Measurements from ENCODE around the gene CYP11A1.

CYP11A1 gene

DNA sequence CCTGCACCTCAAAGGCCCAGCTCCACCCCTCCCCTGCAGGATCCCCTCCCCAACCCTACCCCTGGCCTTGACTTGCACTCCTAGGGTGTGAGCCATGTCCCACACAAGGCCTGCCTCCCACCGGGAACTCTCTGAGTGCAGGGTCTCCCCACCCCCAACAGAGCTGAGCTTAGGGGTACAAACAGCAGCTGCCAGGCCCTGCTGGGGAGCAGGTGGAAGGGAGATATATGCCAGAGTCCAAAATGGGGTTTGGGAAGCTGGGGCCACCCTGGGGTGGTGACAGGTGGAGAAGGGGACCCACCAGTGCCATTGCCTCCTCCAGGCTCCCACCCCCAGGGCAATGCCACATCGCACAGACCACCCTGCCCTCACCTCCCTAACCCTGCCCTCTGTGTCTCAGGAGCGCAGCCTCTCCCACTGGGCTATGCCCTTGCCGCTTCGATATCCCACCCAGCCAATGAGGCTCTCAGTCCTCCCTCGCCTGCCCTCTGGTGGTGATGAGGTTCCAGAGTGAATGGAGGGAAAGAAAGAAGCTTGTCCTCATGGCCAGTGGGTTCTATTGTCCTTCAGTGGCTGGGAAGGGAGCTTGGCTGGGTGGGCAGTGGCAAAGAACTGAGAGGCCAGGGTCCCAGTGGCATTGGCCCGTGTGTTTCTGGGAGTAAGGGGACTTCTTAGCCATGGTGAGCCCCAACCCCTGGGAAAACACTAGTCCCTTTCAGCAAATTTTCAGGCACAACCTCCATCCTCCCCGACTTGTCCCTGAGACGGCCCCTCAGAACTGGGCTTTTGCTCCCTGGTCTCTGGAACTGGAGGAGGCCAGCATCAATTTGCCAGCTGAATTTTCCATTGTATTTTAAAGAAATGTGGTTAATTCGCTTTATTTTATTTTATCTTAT is 46.8 kb downstream of the CYP11A1 start:
- DNase-seq: peak; percentile 35

DNA sequence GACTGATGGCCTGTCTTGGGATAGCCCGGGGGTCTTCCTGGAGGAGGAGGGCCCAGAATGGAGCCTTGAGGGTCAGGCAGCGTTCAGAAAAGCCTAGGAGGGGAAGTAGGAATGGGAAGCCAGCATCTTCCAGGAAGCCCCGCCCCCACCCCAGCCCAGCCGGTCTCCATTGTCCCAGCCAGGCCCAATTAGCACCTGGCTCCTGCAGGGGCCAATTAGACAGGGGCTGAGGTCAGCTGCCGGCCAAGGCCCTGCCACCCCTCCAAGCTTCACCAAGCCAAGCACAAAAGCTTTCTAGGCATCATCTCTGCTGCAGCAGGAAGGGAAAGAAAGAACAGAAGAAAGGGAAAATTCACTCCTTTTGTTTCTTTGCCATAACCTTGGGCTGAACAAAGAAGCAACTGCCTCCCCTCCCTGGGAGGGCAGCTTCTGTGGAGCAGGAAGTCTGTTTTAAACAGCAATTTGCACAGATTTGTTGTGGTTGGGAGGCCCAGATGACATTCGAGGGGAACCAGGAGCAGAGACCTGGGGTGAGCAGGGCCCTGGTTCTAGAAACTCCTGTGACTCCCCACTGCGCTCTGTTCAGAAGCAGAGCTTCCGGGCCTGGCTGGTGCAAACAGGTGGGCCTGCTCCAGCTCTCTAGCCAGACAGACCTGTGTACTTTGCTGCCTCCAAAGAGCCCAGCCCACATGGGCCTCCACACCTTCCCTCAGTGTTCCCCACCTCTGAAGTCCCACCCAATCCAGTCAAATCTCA is 47.7 kb downstream of the CYP11A1 start:
- DNase-seq: no peak

DNA sequence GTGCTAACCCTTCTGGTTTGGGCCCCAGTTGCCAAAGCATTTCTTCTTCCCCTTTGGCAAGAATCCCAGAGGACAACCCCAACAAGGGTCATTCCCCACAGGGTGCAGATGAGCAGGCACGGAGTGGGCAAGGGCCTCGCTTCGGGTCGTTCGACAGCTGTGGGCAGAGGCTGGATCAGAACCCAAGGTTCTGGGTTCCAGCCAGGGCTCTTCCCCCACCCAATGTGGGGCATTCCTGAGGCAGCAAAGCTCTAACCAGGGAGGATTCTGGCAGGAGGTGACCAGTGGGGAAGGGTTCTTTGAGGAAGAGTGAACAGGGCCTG is 48.3 kb downstream of the CYP11A1 start:
- DNase-seq: no peak

DNA sequence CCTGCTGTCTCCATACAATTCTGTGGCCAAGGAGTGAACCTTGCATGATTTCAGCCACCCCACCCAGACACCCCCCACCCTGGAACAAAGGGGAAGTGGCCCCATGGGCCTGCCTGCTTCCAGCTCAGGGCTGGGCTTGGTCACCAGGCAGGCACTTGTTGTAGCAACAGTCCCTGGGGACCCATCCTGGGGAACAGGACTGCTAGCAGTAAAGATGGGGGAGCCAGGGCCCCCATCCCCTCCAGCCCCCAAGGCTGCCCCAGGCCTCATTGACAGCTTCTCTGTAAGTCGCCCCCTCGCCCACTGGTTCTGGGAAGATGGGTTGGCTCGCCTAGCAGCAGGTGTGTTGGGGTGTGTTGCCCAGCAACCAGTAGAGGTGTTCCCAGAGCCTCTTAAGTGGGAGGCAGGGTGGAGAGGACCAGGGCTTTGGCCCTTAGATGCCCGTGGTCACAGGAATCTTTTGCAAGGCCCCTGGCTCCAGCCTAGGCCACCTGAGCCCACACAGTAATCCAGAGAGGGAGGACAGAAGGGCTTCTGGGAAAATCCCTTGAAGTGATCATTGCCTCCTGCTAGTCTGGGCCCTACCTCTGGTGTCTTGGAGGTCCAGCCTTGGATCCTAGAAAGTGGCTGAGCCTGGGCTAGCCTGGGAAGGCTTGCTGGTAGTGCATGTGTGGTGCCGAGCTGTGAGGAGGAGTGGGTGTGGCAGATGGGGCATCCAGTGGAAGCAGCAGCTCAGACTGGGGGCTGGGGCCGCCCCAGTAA is 48.9 kb downstream of the CYP11A1 start:
- DNase-seq: no peak

DNA sequence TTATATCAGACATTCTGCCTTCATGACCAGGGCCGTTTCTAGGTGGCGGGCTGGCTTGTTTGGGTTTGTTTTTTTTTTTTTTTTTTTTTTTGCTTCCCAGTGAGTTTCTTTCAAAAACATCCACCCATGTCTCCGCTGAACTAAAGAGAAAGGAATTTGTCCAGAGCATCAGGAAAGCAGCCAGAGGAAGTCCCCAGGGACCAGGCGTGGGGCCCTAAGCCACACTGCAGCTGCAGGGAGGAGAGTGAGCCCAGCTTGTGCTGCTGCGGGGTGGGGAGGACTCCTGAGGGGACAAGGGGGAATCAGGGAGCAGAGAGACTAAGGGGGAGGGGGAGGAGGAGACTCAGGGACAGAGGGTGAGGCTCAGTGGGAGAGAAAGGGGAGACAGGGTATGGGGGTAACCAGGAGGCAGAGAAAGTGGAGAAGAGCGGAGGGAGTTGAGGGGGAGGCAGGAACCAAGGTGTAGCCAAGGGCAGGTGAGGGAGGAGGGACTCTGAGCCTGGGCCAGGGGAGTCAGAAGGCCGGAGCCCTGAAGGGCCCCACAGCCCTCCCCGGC is 49.5 kb downstream of the CYP11A1 start:
- DNase-seq: peak; percentile 35

DNA sequence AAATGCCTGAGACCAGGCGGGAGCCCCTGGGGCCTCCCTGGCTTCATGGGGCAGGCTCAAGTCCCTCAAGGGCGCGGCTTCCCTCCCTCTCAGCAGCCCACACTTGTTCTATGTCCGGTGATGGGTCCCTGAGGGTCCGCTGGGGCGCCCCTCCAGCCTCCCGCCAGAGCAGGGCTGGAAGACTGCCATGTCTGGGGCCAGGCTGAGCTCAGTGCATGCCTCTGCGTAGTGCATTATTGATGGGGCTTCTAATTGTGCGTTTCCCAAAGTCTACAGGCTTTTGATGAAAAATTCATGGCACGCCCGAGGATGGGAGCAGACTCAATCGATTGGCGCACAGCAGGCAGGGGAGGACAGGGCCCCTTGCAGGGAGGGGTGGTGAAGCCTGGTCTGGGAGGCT is 51.3 kb downstream of the CYP11A1 start:
- DNase-seq: no peak

DNA sequence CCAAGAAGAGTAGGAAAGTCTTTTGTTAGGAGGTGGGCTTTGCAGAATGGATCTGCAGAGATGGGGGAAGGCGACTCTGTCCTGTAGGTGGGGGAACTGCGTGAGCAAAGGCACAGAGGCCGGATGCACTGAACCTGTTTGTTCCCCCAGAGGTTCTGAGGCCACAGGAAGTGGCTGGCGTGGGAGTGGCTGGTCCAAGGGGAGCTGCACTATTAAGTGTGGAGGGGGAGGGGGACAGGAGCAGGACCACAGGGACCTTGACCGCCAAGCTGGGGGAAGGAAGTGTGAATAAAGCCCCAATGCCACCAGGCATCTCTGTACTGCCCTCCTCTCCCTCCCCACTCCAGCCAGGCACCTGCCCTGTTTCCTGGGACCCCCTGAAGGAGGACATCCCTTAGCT is 51.8 kb downstream of the CYP11A1 start:
- DNase-seq: no peak

DNA sequence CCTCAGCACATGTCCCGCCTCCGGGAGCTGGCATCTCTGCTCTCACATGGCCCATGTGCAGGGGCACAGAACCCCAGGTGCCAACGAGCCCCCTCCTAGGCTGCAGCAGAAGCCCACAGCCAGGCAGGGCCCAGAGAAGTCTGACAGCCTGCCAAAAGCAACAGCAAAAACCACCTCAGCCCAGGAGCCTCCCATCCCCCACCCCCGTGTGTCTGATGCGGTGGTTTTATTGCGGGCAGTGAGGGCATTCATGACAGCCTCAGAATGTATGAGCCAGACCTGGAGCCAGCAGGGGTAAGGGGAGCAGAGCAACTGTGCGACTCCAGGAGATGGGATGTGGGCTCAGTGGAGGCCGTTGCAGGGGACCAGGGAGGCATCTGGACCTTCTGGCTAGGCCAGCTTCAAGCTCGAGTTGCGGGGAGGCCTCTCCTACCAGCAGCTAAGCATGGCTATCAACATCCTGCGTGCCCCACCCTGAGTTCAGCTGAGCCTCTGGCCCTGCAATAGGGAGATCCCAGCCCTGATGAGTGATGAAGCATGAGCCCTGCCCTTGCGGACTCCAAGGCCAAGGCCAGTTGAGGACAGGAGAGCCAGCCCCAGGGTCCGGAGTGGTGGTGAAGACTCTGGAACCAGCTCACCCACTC is 52.5 kb downstream of the CYP11A1 start:
- no peak for DNase-seq

DNA sequence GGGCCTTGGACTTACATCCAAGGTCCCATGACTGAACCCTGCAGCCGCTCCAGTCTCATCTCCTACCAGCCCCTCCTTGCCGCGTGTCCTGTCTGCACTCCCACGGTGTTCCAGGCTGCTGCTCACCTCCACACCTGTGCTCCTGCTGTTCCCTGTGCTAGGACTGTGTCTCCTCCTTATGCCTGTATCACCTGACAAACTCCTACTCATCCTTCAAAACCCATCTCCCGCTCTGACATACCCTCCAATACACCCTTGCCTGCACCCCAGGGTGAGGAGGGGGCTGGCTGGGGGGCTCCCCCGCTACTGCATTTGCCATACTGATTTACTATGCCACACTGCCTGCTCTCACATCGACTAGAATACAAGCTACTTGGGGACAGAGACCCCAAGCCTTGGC is 53.6 kb downstream of the CYP11A1 start:
- DNase-seq: no peak

DNA sequence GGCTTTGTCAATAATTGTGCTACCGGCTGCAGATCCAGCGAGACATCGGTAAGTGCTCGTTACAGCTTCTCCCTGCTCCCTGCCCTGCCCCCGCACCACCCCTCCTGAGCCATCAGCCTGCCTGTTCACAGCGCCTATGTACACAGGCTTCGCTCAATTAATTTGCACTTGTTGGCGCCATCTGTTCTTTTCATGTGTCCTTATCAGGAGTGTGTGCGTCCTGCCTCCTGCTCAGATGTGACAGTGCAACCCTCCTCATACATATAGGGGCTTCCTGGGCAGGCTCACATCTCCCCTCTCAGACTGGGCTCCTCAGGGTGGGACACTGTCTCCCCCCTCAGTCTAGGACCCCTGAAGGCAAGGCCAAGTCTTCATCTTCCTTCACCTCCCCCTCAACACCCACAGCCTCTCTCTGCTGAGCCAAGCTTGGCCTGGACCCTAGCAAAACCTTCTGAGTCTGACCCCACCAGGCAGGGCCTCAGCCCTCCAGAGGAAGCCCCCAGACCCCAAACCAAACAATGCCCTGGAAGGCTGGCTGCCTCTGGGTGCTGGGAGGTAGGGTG is 54.9 kb downstream of the CYP11A1 start:
- DNase-seq: peak; percentile 39

DNA sequence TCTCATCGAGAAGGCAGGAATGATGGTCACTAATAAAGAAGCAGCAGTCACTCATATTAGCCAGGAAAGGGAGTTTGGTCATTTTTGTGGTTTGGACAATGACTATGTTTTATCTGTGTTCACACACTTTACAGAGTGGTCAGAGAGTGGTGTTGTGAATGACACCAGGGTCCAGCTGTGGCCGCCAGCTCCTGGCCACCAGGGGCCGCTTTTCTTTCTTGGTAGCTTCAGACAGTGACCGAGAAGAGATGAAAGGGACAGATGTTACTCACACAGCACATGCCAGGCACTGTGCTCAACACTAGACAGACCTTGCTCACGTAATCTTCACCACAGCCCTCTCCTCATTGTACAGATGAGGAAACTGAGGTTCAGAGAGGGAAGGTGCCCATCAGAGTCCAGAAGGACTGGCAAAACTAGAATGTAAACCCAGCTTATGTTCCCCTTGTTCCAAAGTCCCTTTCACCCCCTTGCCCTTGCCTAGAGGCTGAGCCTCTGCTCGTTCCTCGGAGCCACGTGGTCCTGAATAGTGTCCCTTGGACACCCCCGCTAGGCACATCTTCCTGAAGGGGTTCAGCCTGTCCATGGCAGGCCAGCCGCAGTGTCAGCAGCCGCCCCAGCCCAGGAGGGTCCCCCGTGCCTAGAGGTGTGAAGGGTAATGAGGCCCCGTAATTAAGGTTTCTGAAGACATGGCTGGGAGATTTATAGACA is 55.6 kb downstream of the CYP11A1 start:
- DNase-seq: no peak

DNA sequence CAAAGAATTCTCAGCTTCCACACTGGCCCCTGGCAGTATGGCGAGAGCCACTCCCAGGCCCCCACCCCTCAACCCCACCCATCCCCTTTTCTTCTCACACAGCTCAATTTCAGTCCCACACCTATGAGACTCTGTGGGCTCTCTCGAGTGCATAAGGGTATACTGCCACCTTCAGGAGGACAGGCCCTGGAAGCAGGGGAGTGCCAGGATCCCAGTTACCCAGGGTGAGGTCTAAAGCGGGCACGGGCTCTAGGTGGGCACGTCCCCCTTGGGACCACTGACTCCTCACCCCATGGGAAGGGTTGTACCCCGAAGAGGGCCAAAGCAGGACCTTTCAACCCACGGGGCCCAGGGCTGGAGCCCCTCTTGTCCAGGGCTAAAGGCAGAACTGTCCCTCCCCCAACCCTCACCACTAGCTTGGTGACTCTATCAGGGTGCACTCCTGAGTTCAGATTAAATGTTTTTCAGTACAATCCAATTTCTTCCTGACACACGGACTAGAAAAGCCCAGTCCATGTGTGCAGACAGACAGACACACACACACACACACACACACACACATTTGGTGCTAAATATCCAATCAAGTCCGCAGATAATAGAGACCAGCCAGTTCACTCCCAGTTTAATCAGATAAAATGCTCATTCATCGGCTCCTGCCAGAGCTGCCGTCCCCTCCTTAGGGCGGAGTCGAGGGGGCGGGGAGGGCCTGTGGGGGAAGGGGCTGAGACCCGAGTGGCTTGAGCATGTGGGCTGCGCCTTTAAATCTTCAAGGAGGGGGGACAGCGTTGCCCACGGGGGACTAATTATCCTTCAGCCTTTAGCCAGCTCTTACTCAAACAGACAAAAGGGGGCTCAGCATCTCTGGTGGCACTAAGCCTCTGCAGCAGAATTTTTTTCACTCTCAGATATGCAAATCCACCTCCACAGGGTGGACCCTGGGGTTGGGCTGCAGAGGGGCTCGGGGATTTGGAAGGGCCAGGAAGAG is 59.3 kb downstream of the CYP11A1 start:
- DNase-seq: peak; percentile 72

DNA sequence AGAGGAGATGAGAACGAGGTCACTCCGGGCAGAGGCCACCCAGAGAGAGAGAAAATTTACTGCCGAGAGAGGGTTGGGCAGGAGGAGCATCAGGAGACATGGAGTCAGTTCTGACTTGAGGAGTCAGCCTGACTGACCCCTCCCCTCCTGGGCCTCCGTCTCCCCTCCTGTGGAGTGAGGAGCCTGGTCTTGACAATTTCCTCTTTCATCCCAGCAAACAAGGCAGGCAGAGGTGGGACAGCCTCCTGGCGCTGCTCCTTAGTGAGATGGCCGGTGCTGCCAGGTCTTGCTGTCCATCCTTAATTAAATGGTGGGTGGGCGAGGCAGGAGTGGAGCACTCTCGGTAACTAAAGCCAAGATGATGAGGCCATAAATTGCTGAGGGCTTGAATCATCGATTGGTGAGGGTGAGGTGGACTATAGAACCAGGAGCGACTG is 60.6 kb downstream of the CYP11A1 start:
- no peak for DNase-seq

DNA sequence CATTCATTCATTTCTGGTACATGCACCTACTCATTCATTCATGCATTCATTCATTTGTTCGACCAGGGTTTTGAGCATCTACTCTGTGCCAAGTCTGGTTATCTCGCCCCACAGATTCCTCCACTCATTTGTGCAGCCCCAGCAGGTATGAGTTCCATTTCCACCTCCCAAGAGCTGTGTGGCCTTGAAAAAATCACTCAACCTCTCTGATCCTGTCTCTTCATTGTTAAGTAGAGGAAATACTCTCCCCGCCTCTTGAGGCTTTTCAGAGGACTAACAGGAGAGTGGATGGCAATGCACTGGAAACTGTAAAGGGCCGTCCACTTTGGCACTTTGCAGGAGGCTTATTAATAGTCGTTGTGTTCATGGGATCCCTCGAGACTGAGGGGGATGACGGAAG is 61.8 kb downstream of the CYP11A1 start:
- no peak for DNase-seq

DNA sequence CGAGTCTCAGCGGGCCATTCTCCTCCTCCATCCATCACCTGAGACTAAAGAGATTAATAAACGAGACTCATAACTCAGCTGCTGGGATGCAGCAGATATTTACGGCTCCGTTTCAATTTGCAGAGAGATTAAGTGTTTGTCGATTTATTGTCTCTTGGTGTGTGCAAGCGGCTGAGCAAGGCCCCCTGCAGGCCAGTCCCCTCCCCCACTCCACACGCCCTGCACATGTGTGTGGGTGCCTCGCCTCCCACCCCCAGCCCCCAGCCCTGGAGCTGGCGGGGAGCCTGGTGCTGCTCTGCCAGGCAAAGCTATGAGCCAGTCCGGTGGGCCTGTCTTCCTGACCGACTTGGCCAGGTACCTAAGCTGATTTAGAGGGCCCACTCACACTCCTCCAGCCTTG is 63.0 kb downstream of the CYP11A1 start:
- no peak for DNase-seq

DNA sequence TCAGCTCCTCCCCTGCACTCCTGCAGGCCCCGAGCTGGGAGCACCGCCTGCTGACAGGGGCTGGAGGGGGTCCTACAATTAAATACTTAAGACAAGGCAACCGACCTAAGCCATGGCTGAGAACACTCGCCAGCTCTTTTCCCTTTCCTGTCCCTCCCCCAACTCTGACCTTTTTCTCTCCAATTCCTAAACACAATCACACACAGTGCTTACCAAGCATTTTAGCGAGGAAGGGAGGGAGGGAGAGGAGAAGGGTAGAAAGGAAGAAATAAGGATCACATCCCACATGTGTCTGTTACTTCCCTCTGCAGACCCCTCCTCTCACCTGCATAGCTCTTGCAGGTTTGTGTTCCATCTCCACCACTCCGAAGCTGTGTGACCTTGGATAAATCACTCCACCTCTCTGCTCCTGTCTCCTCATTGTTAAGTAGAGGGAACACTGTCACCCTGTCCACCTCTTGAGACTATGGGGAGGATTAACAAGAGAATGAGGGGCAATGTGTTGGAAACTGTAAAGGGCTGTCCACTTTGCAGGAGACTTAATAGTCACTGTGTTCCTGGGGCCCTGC is 63.6 kb downstream of the CYP11A1 start:
- DNase-seq: no peak

DNA sequence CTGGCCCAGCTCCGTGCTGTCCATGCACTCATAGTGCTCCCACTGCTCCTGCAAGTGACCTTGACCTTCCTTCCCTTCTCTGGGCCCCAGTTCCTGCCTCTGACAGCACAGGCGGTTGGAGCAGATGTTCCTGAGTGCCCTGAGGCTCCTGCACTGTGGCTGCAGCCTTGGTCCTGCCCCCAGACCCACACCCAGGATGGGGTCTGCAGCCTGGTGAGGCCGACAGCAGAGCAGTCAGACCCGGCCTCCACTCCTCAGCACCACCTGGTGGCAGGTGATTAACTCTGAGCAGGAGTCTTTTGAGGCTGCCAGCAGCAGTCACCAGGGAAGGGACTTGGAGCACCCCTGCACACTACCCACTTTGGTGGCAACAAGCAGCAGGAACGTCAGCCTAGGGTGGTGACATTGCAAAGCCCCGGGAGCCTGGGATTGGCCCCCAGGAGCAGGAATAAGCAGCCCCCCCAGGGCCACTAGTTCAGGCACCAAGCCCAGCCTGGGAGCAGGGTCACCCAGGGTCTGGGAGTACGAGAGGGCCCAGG is 64.6 kb downstream of the CYP11A1 start:
- DNase-seq: peak; percentile 54

DNA sequence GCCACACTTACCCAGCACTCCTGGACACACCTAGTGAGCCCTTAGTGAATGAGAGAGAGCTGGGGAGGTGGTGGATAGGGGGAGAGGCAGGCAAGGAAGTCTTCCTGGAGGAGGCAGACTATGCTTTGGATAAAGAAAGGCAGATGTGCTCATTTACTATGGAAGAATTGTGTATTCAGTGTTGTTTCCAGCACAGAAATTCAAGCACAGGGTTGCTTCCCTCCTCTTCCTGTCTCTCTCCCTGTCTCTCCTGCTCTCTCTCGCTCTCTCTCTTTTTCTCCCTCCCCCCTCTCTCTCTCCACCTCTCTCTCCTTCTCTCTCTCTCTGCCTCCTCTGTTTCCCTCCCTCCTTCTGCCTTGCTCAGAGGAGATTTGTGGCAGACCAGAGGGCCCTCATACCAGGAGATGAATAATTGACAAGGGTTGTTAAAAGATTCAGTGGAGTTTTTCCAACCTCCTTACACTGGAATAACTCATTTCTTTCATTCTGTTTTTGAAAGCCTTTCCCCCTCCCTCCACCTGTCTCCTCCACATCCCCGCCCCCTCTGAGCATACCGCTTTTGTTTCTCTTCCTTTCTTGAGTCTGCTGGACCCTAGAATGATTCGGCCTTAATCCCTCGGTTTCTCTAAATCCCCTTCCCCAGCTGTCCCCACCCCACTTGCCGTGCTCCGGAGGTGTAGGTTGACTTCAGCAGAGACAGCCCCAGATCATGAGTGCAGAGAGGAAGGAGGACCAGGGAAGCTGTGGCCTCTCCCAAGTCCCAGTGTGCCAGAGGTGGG is 65.7 kb downstream of the CYP11A1 start:
- no peak for DNase-seq

Measured in right kidney (tissue), 1 donor.